ENCODE data around the gene BROX.
"Not testable (repeated sequence)": the region's sequence is repeated elsewhere in the genome, so short reads cannot be mapped to it uniquely, and the experiment has no call there.

Gene BROX

DNA sequence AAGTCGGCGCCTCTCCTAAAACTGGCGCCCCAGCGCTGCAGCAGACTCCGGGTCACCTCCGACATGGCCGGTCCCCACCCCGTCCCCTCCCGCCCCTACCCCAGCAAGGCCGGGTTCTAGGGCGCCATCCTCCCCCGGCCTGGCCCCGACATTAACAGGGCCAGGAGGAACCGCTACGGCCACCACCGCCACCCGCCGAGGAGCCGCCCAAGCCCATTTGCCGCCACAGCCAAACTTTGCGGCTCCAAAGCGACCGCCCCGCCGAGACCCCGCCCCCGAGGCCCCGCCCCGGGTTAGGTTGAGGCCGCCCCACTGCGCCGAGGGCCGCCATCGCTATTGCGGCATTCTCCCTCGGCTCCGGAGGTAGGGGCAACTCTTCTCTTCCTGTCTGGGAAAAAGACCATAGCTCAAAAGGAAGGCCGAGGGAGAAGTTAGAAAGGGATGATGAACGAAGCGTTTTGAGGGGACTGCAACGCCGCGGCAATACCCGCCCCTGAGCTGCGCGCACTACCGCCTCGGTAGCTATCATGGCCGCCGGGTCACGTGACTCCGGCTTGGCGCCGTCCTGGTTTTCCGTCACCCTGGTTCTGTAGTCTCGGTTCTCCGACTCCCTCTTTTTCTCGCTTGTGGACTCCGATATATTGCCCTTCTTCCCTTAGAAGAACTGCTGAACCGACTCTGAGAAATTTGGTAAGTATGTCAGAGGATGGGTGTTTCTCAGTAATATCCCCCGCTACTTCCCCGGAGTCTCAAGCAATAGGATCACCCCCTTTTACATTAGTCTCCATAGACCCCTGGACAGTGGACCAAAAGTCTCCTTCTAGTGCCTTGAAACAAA, at the start of gene BROX, which contains the start of gene AIDA:
TSS of gene BROX (plus strand) at position 312 of the 838 bp plus-strand sequence. CDS start 3,136 bp downstream, outside the sequence.
TSS of gene AIDA (minus strand) at position 239 of the 838 bp plus-strand sequence. CDS start at position 65, 174 bp downstream.
- ATAC-seq, result peak; percentile 84
- DNase-seq, result peak; percentile 98

- ATAC-seq, result no peak
Measured at GRCh38 chr1:222663431-222663934, 48.9 kb upstream of the BROX start.

DNA sequence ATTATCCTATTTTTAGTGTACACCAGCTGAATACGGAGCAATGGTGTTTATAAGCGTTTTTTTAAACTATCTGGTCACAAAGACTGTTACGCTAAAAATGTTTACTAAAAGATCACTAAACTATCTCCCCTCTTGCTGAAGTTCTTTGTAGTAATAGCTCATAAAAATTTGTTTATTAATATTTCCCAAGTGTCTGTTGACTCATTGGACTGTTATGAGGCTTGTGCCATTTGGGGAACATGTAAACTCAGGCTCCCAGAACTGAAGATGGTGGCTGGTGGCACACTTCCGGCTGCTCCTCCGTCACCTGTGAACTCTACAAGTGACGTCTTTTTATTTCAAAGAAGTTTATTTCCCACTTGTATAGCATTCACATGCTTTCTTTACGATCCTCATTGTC, 46.4 kb upstream of the BROX start:
- DNase-seq (no peak), ATAC-seq (no peak)

More at GRCh38 chr1:222663431-222663934, 48.9 kb upstream of the BROX start:
- no peak for DNase-seq

GRCh38 chr1:222668184-222668583, 44.2 kb upstream of the BROX start:
- not testable (repeated sequence) for DNase-seq, ATAC-seq

DNA sequence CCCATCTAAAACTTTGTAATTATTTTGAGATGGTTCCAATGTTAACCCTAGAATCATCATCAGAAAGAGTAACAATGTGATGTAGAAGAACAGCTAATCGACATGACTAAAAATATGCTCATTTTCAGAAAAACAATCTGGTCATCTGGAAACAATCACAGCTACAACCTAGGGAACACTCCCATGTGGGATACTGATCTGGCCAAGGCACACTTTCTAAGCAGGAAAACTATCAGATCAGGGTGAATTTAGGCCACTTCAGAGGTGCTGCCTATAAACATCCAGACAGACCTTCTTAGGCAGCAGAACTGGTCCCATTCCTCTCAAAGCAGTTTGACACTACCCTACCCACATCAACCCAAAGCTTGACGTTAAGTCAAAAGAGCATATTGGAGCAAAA, 43.3 kb upstream of the BROX start:
- DNase-seq, ATAC-seq: not testable (repeated sequence)

DNA sequence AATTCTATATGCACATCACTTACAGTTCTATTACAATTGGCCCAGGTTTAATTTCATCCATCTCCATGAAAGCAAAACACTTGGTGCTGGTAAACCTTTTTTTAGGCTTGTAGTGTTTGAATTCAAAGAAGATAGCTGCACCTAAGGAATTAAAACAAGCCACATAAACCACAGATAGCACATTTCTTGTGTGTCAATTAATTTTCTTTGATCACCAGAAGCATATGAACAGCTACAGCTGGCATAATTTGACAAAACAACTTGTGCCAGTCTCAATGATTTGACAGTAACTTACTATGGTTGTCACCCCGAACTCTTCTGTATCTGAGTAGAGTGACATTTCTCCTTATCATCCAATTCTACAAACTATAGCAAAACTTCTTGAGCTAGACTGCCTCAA, 42.3 kb upstream of the BROX start:
- DNase-seq, result no peak
- no peak for ATAC-seq

DNA sequence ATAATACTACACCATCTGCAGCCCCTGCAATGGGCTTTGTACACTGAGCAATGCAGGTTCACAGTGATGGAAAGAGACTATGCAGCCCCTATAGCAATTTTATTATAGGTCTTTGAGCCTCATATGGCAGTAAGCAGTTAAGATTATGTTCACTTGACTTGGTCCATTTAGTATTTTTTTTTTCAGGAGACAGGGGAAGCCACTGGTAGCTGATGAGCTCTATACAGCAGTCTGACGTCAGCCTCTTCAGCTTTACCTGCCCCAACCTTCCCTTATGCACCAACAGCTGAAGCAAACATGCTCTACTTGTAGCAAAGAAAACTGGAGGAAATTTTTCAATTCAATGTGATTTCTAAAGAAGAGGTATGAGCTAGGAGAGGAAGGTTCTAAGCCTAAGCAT, 32.3 kb upstream of the BROX start:
- DNase-seq (no peak), ATAC-seq (no peak)

- no peak for ATAC-seq
- DNase-seq, result no peak
Measured at GRCh38 chr1:222691016-222691415, 21.3 kb upstream of the BROX start.

DNA sequence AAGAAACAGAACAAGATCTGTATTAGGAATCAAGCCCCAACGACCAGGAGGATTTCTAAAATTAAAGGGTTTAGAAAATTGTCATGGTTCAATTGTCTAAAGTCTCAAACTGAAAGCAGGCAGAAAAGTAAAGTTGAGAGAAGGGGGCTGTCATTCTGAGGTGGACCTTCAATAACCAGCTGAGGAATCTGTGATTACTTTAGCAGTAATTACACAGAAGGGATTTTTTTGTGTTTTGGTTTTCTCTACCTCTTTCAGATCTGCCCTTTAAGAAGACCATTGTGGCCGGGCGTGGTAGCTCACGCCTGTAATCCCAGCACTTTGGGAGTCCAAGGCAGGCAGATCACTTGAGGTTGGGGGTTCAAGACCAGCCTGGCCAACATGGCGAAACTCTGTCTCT, 17.4 kb upstream of the BROX start:
- no peak for DNase-seq
- no peak for ATAC-seq

GRCh38 chr1:222696741-222697140, 15.6 kb upstream of the BROX start:
- no peak for DNase-seq
- ATAC-seq, result no peak

DNA sequence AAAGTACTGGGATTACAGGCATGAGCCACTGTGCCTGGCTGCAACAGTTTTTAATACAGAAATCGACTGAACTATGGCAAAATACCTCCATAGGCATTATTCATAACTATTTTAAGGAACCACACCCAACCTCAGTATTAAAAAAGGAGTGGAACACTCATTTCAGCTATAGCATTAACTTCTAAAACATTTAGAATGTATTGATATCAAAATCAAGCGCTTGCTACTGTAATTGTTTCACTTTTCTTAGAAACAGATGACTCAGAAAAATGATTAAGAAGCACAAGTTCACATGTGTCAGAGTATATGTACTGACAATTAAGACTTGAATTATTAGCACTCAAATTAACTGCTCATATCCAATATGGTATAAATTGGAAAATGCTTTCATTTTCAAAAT, 15.2 kb upstream of the BROX start:
- DNase-seq (no peak), ATAC-seq (no peak)

- no peak for ATAC-seq
- DNase-seq, result no peak
Measured at GRCh38 chr1:222697826-222698225, 14.5 kb upstream of the BROX start.

GRCh38 chr1:222702210-222702609, 10.2 kb upstream of the BROX start:
- DNase-seq (no peak), ATAC-seq (no peak)

DNA sequence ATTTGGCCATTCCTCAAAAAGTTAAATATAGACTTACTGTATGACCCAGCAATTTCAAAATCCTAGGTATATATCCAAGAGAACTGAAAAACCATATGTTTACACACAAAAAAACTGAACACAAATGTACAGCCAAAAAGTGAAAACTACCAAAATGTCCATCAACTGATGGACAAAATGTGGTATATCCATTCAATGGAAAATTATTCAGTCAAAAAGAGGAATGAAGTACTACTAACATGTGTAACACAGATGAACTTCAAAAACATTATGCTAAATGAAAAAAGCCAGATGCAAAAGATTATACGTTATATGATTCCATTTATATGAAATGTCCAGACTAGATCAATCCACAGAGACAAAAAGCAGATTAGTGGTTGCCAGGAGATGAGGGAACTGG, 8.1 kb upstream of the BROX start:
- ATAC-seq (no peak), DNase-seq (no peak)

DNA sequence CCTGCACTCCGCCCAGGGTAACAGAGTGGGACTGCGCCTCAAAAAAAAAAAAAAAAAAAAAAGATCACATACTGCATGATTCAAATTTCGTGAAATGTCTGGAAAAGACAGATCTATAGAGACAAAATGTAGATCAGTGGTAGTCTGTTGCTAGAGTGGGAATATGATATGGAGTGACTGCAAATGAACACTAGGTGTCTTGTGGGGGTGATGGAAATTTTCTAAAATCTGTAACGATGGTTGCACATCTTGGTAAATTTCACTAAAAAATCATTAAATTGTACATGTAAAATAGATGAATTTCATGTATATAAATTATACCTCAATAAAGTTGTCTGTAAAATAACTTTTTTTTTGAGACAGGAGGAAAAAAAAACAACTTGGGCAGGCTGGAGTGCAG, 5.5 kb upstream of the BROX start:
- ATAC-seq (no peak), DNase-seq (no peak)

DNA sequence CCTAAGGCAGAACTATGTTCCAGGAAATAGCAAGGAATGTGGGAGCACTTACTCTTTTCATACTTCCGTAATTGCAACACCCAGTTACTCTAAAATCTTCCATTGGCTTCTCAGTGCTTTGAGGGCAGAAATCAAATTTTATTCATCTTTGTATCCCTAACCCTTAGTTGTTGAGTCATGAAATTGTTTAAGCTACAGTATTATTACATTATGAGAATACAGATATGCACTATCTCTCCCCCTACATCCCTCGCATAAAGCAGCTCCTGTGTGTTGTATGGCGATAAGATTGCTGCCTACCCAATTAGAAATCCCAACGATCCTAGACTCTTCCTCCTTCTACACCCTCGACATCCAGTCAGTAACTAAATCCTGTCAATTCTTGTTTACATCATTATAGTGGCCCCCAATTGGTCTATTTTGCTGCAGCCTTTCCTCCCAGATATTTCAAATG, 2.6 kb upstream of the BROX start:
- DNase-seq, result no peak
- ATAC-seq, result no peak

DNA sequence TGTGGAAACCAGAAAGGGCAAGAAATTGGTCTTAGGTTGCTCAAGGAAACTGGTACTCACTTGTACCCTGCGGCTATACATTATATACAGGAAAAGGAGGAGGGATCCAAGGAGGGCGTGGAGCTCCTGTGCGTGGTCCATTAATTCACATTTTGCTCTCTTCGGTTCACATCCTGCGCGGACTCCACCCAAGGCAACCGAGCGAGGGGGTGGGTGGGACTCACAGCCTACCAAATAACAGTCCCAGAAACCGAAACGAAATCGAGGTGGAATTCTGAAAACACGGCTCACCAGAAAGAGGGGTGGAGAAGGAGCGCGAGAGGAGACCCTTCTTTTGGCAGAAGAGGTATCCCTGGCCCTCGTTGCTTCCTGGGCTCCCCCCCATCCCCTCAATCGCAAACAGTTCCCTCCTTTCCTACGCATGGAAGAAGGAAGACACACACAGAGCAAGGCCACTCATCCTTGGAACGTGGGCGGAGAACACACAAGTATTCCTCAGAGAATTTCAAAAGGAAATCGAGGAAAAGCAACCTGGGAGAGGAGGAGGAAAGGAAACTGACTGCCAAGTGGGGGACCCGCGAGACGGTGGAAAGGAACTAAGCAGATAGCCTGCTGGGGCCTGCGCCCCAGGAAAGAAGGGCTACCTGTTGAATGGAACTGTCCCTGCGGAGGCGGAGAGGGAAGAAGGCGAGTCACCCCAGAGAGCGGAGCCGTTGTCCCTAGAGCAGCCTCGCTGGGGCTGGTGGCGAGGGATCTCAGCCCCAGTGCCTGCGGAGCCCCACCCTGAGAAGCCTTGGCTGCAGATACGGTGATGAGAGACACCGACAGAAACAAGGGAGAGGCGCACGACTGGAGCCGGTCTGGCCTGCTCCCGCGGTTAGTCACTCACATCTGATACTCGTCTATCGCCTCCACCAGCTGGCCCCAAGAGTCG, 778 bp upstream of the BROX start:
- peak; percentile 40 for ATAC-seq

DNA sequence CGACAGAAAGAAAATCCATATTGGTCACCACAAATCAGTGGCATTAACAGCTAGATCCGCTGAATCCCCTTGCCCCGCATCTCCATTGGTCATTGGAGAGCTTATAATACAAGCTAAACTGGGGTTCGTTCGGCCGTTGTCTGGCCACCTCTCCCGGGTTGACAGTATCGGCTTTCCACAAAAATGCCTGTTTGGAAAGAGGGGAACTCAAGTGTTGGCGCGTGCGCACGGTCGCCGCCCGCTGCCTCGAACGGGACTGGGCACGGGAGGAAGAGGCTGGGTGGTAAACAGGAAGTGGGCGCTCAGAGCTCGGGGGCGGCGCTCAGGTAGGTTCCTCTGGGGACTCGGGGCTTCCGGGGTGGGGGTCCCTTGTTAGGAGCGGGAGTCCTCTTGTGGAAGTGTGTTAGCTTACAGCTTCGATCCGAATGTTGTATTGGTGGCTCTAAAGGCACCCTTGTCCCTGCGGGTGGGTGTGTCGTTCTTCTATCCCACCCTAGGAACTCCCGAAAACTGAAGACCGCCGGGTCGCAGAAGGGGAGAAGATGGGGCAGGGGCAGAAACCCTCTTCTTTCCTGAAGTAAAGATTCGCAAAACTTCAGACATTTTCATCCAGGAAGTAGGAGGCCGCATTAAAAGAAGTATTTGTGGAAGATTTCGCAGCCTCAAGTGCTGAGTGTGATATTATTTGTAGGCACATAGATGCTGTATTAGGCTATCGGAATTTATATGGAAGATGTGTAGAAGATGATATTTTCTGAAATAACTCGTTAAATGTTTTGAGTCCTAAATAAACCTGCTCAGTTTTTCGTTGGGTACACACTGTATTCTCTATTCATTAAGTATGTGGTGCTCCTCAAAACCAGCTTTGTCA, 962 bp downstream of the BROX start:
- peak; percentile 82 for ATAC-seq

More for the DNA sequence above, 778 bp upstream of the BROX start:
- peak; percentile 66 for DNase-seq

DNA sequence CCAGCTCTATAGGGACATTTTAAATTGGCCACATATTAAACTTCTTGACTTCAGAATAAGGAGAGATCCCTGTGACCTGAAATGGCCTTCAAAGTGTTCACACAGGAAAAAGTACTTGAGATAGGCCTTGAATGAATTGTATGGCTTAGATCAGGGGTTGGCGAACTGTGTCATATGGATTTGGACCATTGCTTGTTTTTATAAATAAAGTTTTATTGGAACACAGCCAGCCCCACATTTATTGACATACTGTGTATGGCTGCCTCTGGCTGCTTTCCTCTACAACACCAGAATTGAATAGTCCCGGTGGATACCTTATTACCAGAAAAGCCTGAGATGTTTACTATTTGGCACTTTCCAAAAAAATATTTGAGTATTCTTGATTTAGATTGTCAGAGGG, 4.0 kb downstream of the BROX start:
- DNase-seq (no peak), ATAC-seq (no peak)

More for the DNA sequence above, 962 bp downstream of the BROX start:
- DNase-seq, result peak; percentile 90

GRCh38 chr1:222728746-222729145, 16.4 kb downstream of the BROX start:
- ATAC-seq, result no peak
- DNase-seq, result no peak

DNA sequence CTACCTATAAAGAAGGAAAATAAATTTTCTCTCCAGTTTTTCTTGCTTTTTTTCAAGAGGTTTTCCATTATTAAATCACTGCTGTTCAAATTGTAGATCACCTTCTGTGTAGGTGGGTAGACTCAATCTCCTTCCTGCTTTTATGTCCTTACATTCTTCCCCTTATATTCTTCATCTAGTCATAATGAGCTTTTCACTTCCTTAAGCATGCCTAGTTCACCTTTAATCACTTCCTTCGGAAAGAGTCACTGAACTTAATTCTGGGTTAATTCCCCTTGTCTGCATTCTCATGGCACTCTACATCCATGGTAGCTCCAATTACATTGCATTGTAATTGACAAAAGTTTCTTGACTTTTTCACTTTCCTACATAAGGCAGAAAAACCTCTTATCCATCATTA, 18.5 kb downstream of the BROX start:
- no peak for ATAC-seq

More for the DNA sequence above, 18.5 kb downstream of the BROX start:
- no peak for DNase-seq
